HG03095 (cell line): ENCODE results near the gene ADAMTS13.

ENCODE experiments used
- ATAC-seq: cut with Tn5 transposase; IDR thresholded peaks from one replicate; pipeline ENCODE4 v1.9.1; 2021; ENCODE audit warnings: moderate library complexity; ENCODE audit not compliant: unreplicated experiment

The ADAMTS13 gene

DNA sequence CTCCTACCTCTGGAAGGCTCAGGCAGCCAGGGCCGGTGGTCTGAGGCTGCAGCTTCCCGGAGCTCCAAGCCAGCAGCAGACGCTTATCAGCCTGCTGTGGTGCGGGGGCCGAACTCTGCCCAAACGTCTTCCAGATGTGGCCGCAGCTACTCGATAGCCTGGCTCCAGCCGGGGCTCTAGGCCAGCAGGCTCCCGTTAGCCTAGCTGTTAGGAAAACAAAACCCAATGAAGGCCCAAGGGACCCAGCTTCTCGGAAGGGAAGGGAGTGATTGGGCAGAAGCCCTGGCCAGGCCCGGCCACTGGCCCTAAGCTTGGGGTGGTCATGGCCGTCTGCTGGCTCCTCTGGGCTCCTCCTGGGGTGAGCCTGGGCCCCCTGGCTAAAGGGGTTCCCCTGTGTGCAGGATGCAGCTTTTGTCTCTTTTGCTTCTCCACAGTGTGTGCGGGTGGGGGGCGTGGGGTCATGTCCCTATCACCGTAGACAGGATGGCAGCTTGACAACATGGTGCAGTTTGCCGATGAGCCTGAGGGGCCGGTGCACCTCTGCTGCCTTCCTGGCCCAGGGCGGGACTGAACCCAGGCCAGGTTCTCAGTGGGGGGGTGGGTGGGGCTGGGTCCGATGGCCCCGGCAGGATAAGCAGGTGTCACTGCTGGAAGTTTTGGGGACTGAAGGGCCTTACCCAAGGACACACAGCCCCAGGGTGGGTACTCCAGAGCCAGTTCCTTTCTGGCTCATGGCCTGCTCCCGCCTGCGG, 83.9 kb downstream of the ADAMTS13 start:
- ATAC-seq: no peak

DNA sequence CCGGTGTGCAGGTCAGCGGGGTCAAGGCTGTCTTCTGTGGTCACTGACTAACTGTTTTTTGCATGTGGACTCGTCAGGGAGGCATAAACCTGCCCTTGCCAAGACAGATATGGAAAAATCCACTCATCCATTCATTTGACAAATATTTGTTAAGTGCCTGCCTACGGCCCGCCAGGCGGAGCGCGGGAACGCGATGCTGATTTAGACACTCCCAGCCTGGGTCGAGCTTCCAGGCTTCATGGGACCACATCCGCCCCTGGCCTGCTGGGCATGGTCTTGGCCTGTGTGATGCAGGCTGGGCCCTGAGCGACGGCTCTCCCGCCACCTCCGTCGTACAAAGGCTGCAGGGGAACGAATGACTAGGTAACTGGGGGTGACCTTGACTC, 84.5 kb downstream of the ADAMTS13 start:
- no peak for ATAC-seq

DNA sequence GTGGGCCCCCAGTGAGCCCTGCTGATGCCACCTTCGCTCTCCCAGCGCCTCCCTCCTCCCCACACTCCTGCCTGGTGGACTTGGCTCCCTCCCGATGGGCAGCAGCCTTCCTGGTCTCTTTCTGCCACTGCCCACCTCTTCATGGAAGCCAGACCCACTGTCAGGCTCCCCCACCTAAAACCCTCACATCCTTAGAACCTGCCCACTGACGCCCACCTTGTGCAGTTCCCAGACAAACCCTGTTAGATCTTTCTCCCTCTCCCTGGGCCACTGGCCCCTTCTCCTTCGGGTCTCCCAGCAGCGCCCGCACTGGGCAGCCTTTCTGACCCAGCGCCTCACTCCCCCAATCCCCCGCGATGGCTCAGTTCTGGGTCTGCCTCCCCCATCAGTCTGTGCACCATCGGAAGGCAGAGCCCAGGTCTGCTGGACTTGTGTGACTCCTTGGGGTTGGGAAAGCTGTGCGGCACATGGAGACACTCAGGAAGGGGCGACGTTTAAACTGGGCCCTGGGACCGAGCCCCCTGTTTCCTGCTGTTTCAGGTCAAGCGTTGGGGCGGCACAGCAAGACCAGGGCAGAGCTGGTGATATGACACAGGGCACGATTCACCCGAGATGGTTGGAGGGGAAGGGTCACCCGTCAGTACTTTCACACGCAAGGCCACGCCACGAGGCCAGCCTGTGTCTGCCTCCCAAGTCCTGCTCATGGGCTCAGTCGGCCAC, 85.2 kb downstream of the ADAMTS13 start:
- no peak for ATAC-seq

DNA sequence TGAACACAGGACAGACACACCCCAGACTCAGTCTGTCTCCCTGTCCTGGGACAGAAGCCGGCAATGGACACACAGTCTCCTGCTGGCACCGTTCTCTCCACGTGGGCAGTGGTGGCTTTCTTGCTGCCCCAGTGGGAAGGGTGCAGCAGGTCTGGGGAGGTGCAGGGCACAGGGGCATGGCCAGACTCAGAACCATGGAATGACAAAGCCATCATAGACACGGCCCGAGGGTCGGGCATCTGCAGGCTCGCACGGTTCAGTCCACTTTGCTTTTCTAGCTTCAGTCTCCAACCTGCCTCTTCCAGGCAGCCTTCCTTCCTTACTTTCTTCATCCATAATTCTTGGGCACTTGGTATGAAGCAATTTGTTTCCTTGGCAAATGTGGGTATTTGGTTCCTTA, 85.9 kb downstream of the ADAMTS13 start:
- ATAC-seq: no peak
